GM12878 (cell line): ENCODE data around the gene DNAJB4. TPM values are rescaled to one million over a fixed set of nuclear protein-coding genes. Genes with fewer than 3 reads are reported as not detected.

Experiments used
- ATAC-seq: fragments of 200-7000 bp; cut with Tn5 transposase; 3 replicates; pipeline ENCODE4 v1.9.1; 2020; ENCODE audit warnings: mild to moderate bottlenecking, moderate library complexity
- BruUV-seq: library from RNA; stranded (reverse); fragments of 400-500 nt; replicated peaks from 2 replicates; lab custom pipeline; 2021; lab: Mats Ljungman, UMichigan
- CTCF ChIA-PET: fragments of 300-600 bp; sonication (Branson Sonifier 250); formaldehyde crosslinking; extraction: SDS; loops from one replicate; lab custom pipeline; 2021; ENCODE audit warnings: inconsistent platforms; lab: Yijun Ruan, JAX
- POLR2A ChIA-PET: fragments of 350-600 bp; formaldehyde crosslinking; extraction: SDS; loops from one replicate; lab custom pipeline; 2021; ENCODE audit warnings: inconsistent platforms; lab: Charles Lee
- RAD21 ChIA-PET: fragments of 300-600 bp; sonication (Branson Sonifier 250); formaldehyde crosslinking; loops from one replicate; lab custom pipeline; 2023; ENCODE audit warnings: antibody characterized with exemption; ENCODE audit not compliant: unreplicated experiment; lab: Charles Lee
- SMC1A ChIA-PET: fragments of 300-600 bp; sonication (Branson Sonifier 250); formaldehyde crosslinking; loops from one replicate; lab custom pipeline; 2023; ENCODE audit not compliant: unreplicated experiment, uncharacterized antibody; lab: Charles Lee
- DNase-seq: peaks from one replicate; pipeline ENCODE4 v3.0.0-alpha.2; 2011; ENCODE audit warnings: low read depth, low spot score
- FAIRE-seq: peaks from 3 replicates; lab custom pipeline; 2011; peaks lifted over from hg19 to GRCh38; lab: Jason Lieb, UNC
- H2AFZ ChIP-seq: 2 replicates; pipeline ENCODE4 v1.6.0; 2011; ENCODE audit warnings: low read depth, low read length, control low read depth; ENCODE audit not compliant: control insufficient read depth
- H3K27ac ChIP-seq: 2 replicates; pipeline ENCODE4 v1.5.1; 2011; ENCODE audit warnings: control low read depth; ENCODE audit not compliant: control insufficient read depth, insufficient read depth
- H3K27me3 ChIP-seq, 2 experiments: replicated peaks in 1 of 2; 2 replicates each; pipeline versions ENCODE4 v1.6.0 to v1.6.1; 2011; ENCODE audit warnings: low read length in 1 of 2; ENCODE audit not compliant: control insufficient read depth in 2 of 2, insufficient read depth in 2 of 2
- H3K36me3 ChIP-seq, 2 experiments: 2 replicates each; pipeline ENCODE4 v1.5.1; 2011; ENCODE audit warnings: low read length in 1 of 2; ENCODE audit not compliant: control insufficient read depth in 2 of 2, insufficient read depth in 2 of 2
- H3K4me1 ChIP-seq: 2 replicates; pipeline ENCODE4 v1.6.1; 2011; ENCODE audit warnings: mild to moderate bottlenecking, low read length, moderate library complexity, mixed read lengths; ENCODE audit not compliant: control insufficient read depth, insufficient read depth
- H3K4me2 ChIP-seq: 2 replicates; pipeline ENCODE4 v1.6.0; 2011; ENCODE audit warnings: control low read depth; ENCODE audit not compliant: control insufficient read depth, insufficient read depth
- H3K4me3 ChIP-seq: fragments of 200-600 bp; sonication (generic); 2 replicates; pipeline ENCODE4 v1.5.1; 2016
- H3K79me2 ChIP-seq: 2 replicates; pipeline ENCODE4 v1.6.0; 2011; ENCODE audit warnings: low read length; ENCODE audit not compliant: control insufficient read depth, insufficient read depth
- H3K9ac ChIP-seq: 2 replicates; pipeline ENCODE4 v1.8.0; 2011; ENCODE audit warnings: low read length, control low read depth, mixed read lengths; ENCODE audit not compliant: control insufficient read depth, insufficient read depth
- H3K9me3 ChIP-seq: replicated peaks from 3 replicates; pipeline ENCODE4 v1.5.1; 2011; ENCODE audit warnings: mild to moderate bottlenecking, low read length; ENCODE audit not compliant: control insufficient read depth, insufficient read depth
- H4K20me1 ChIP-seq: 2 replicates; pipeline ENCODE4 v1.6.0; 2011; ENCODE audit not compliant: control insufficient read depth, insufficient read depth
- CEBPB ChIP-seq, 2 experiments: fragments of 150-350 bp in 1 of 2; IDR thresholded peaks; 2 replicates each; pipeline ENCODE4 v1.6.1; 2012 to 2014; ENCODE audit warnings: low read depth in 2 of 2, low read length in 2 of 2, borderline replicate concordance in 1 of 2, inconsistent platforms in 1 of 2
- IKZF1 ChIP-seq: fragments of 450-650 bp; conservative IDR thresholded peaks from 2 replicates; pipeline ENCODE4 v1.6.1; 2017; ENCODE audit warnings: antibody characterized with exemption, mild to moderate bottlenecking
- IRF3 ChIP-seq: fragments of 450-650 bp; IDR thresholded peaks from 2 replicates; pipeline ENCODE4 v1.6.1; 2014; ENCODE audit warnings: mild to moderate bottlenecking
- MEF2A ChIP-seq: IDR thresholded peaks from 2 replicates; pipeline ENCODE4 v1.6.1; 2011; ENCODE audit warnings: low read depth, mild to moderate bottlenecking, low read length, moderate library complexity; ENCODE audit not compliant: insufficient read depth
- MLLT1 ChIP-seq: fragments of 450-650 bp; IDR thresholded peaks from 2 replicates; pipeline ENCODE4 v1.6.1; 2016; ENCODE audit warnings: mild to moderate bottlenecking
- PRDM15 ChIP-seq: fragments of 450-650 bp; formaldehyde crosslinking; IDR thresholded peaks from 2 replicates; pipeline ENCODE4 v1.4.0; 2020; ENCODE audit warnings: mild to moderate bottlenecking, moderate library complexity
- SPI1 ChIP-seq: IDR thresholded peaks from 2 replicates; pipeline ENCODE4 v1.6.1; 2011; ENCODE audit warnings: low read depth, mild to moderate bottlenecking, low read length, moderate library complexity, borderline replicate concordance; ENCODE audit not compliant: insufficient read depth
- STAT3 ChIP-seq: IDR thresholded peaks from 2 replicates; pipeline ENCODE4 v1.6.1; 2011; ENCODE audit warnings: low read depth, low read length, improper control_type of control experiment
- USF2 ChIP-seq: IDR thresholded peaks from 2 replicates; pipeline ENCODE4 v1.6.1; 2011; ENCODE audit warnings: low read depth, low read length, improper control_type of control experiment, borderline replicate concordance
- YBX1 ChIP-seq: fragments of 450-650 bp; IDR thresholded peaks from 2 replicates; pipeline ENCODE4 v1.6.1; 2016; ENCODE audit warnings: antibody characterized with exemption
- ZBTB33 ChIP-seq: fragments of 450-650 bp; IDR thresholded peaks from 2 replicates; pipeline ENCODE4 v1.6.1; 2017; ENCODE audit warnings: mild to moderate bottlenecking
- ZSCAN29 ChIP-seq: fragments of 450-650 bp; IDR thresholded peaks from 2 replicates; pipeline ENCODE4 v1.6.1; 2017; ENCODE audit warnings: mild to moderate bottlenecking, moderate library complexity
- WGBS: methylation state at CpG from one replicate; pipeline ENCODE4 v1.1.6; 2016; ENCODE audit warnings: low lambda C conversion rate; ENCODE audit not compliant: insufficient replicate concordance, insufficient coverage; ENCODE audit errors: missing lambda C conversion rate; 5-methylcytosine and 5-hydroxymethylcytosine counted together
- in situ Hi-C: fragments of 300-500 bp; cut with MboI; formaldehyde crosslinking; loops from 9 replicates; pipeline ENCODE4 v1.14.3; 2018; ENCODE audit warnings: mixed read lengths
- intact Hi-C: fragments of 100-400 bp; cut with micrococcal nuclease; formaldehyde crosslinking; loops from one replicate; pipeline ENCODE4 v1.14.2; 2022; ENCODE audit not compliant: unreplicated experiment
- polyA plus RNA-seq, 11 experiments: library from polyadenylated mRNA; depleted of rRNA in 4 of 11; unstranded in 6 of 11; stranded (reverse) in 5 of 11; fragments of >200 nt; fragmentation: Nextera tagmentation in 4 of 11; fragmentation: Illumina TruSeq in 1 of 11; extraction: Ambion mirVana in 4 of 11; extraction: Trizol in 1 of 11; gene quantifications; 1 replicate in 1 of 11; 2 replicates in 10 of 11; pipeline versions ENCODE4 v1.2.1 to v1.2.3, GENCODE V29; 2011 to 2016; ENCODE audit warnings: inconsistent platforms in 2 of 11, missing spikeins in 2 of 11, low read depth in 1 of 11
- total RNA-seq, 4 experiments: library from RNA; depleted of rRNA in 3 of 4; stranded (reverse); fragments of >200 nt in 3 of 4; fragmentation: Illumina TruSeq in 1 of 4; extraction: Trizol in 1 of 4; gene quantifications; 2 replicates each; pipeline versions ENCODE4 v1.2.1 to v1.2.3, GENCODE V29; 2013 to 2021

DNAJB4 gene
- total and polyA plus RNA-seq, 10 of the 15 experiments (the other 5 are each of a cell fraction or from before 2014, with no cell fraction given): 3.8 to 10.5 (median 6.6) TPM

- intact Hi-C loops: no loop called here
- Histone ChIP-seq H3K79me2 (no peaks in the 10 kb centered on the region), H3K27me3 (no peaks in the 10 kb centered on the region), H3K4me1 (no peaks in the 10 kb centered on the region), H4K20me1 (no peaks in the 10 kb centered on the region), H3K9me3 (no peaks in the 10 kb centered on the region), H3K9ac (no peak overlapping the region), H3K27ac (no peak overlapping the region), H3K36me3 (no peaks in the 10 kb centered on the region), H3K4me3 (no peak overlapping the region), H3K4me2 (no peak overlapping the region), H2AFZ (no peak overlapping the region)
- BruUV-seq: no TSS peak
- DNase-seq: no peak
- RAD21 ChIA-PET: no interaction called here
- POLR2A ChIA-PET: no interaction called here
- in situ Hi-C loops: no loop called here
- WGBS: 43% methylated on average over 4 of the region's 4 CpGs
- ATAC-seq: no peak
- SMC1A ChIA-PET: interaction anchor here (2.0 kb wide), 1 partner anchor 14 kb away, joined by 5 read pairs; no protein-coding TSS in a partner anchor
- FAIRE-seq: no peak
- CTCF ChIA-PET: interaction anchor here (0.6 to 0.9 kb wide), 2 partner anchors 56 to 494 kb away, joined by 3 read pairs; no protein-coding TSS in a partner anchor
- TF ChIP-seq USF2 (no peak), YBX1 (no peak), ZBTB33 (no peak), ZSCAN29 (no peak), IKZF1 (no peak), MLLT1 (no peak), MEF2A (no peak), SPI1 (no peak), PRDM15 (CRISPR knock-in tag) (no peak), IRF3 (no peak), STAT3 (no peak), CEBPB (IDR thresholded peaks at IDR 0.05; ENCODE audit: borderline replicate concordance in 1 of 2, low read depth in 2 of 2, low read length in 2 of 2) (no peak)
These were observed 28.5 kb downstream of the DNAJB4 start for GRCh38 chr1:78032996-78033796.
